ENCODE data around the gene DMRTA2.

DMRTA2 gene

GRCh38 chr1:50371749-50372148, 51.5 kb downstream of the DMRTA2 start:
- no peak for TF ChIP-seq GATA3 (IDR thresholded peaks at IDR 0.05; ENCODE audit: low read depth, low read length)
- TF ChIP-seq GATA2 (IDR thresholded peaks at IDR 0.05; ENCODE audit: low read depth, low read length), result no peak

GRCh38 chr1:50369830-50370229, 53.4 kb downstream of the DMRTA2 start:
- no peak for TF ChIP-seq GATA2 (IDR thresholded peaks at IDR 0.05; ENCODE audit: low read depth, low read length)
- TF ChIP-seq GATA3 (IDR thresholded peaks at IDR 0.05; ENCODE audit: low read depth, low read length), result no peak

- TF ChIP-seq GATA2 (IDR thresholded peaks at IDR 0.05; ENCODE audit: low read depth, low read length), result no peak
- TF ChIP-seq GATA3 (IDR thresholded peaks at IDR 0.05; ENCODE audit: low read depth, low read length), result no peak
These were observed 54.1 kb downstream of the DMRTA2 start for GRCh38 chr1:50369008-50369634.

- TF ChIP-seq GATA2 (IDR thresholded peaks at IDR 0.05; ENCODE audit: low read depth, low read length) (no peak), GATA3 (IDR thresholded peaks at IDR 0.05; ENCODE audit: low read depth, low read length) (no peak)
These were observed 54.9 kb downstream of the DMRTA2 start for GRCh38 chr1:50368179-50369007.

Data from SH-SY5Y (cell line).